Measurements from ENCODE around the gene WFIKKN1. TPM values are rescaled to one million over a fixed set of nuclear protein-coding genes. Genes with fewer than 3 reads are reported as not detected.

The WFIKKN1 gene
- total RNA-seq, 1 experiment from 2014 or later, result 0.47 TPM

DNA sequence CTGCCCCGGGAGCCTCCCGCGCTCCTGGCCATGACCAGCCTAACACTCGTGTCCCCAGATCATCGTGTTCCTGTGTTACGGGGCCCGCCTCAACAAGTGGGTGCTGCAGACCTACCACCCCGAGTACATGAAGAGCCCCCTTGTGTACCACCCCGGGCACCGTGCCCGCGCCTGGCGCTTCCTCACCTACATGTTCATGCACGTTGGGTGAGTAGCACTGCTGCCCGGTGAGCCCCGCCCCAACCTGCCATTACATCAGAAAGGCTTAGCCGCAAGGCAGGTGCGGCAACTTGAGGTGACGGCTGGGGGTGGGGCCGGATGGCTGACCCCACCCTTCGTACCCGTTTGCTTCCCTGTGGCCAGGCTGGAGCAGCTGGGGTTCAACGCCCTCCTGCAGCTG is 46.1 kb downstream of the WFIKKN1 start:
- H3K9me3 ChIP-seq (ENCODE audit: control insufficient read depth in 1 of 2, insufficient read depth in 1 of 2, low read depth in 1 of 2, low read length in 2 of 2), result no peaks in the 10 kb centered on the region
- H3K4me3 ChIP-seq (replicated peaks in 1 of 2; ENCODE audit: low read depth in 1 of 2, low read length in 2 of 2), result no peak overlapping the region
- no peak overlapping the region for H2AFZ ChIP-seq (ENCODE audit: low read depth, low read length, poor library complexity, severe bottlenecking)
- H3K9ac ChIP-seq (ENCODE audit: low read length), result no peak overlapping the region
- ChIA-PET RAD21 (ENCODE audit: low non-redundant PET in 1 of 2, low total read pairs in 2 of 2, uncharacterized antibody in 2 of 2, unreplicated experiment in 2 of 2) (no interaction called here), CTCF (no interaction called here), POLR2A (no interaction called here)
- no peak overlapping the region for H3K4me2 ChIP-seq (ENCODE audit: low read length)
- no TSS peak for BruUV-seq (replicated peaks)
- no peaks in the 10 kb centered on the region for H3K9me2 ChIP-seq (ENCODE audit: insufficient read depth)
- no peaks in the 10 kb centered on the region for H3K27me3 ChIP-seq (ENCODE audit: insufficient read depth, low read length)
- DNase-seq (ENCODE audit: low read depth, low spot score) (no peak), ATAC-seq (no peak)
- intact Hi-C loops (cut with micrococcal nuclease), result no loop called here
- no peak for TF ChIP-seq RAD21 (IDR thresholded peaks at IDR 0.05; ENCODE audit: low read depth)
- TF ChIP-seq SP1 (IDR thresholded peaks at IDR 0.05; ENCODE audit: low read depth), result no peak
- TF ChIP-seq CEBPB (IDR thresholded peaks at IDR 0.05; ENCODE audit: low read depth), result no peak
- no peak for TF ChIP-seq EZH2 (IDR thresholded peaks at IDR 0.05)
- TF ChIP-seq SIN3A (IDR thresholded peaks at IDR 0.05; ENCODE audit: low read depth), result no peak
- TF ChIP-seq, protein P1, sequence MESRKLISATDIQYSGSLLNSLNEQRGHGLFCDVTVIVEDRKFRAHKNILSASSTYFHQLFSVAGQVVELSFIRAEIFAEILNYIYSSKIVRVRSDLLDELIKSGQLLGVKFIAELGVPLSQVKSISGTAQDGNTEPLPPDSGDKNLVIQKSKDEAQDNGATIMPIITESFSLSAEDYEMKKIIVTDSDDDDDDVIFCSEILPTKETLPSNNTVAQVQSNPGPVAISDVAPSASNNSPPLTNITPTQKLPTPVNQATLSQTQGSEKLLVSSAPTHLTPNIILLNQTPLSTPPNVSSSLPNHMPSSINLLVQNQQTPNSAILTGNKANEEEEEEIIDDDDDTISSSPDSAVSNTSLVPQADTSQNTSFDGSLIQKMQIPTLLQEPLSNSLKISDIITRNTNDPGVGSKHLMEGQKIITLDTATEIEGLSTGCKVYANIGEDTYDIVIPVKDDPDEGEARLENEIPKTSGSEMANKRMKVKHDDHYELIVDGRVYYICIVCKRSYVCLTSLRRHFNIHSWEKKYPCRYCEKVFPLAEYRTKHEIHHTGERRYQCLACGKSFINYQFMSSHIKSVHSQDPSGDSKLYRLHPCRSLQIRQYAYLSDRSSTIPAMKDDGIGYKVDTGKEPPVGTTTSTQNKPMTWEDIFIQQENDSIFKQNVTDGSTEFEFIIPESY (IDR thresholded peaks at IDR 0.05; ENCODE audit: extremely low read depth, insufficient replicate concordance, low read length), result no peak
- no peak for TF ChIP-seq EGR1 (IDR thresholded peaks at IDR 0.05; ENCODE audit: low read depth)
- TF ChIP-seq ZNF274 (IDR thresholded peaks at IDR 0.05; ENCODE audit: low read depth, low read length), result no peak
- peaks cover 2 to 21% of the 10 kb centered on the region in 2 experiments; a peak in 3 of 4 replicates for H3K4me1 ChIP-seq (ENCODE audit: control insufficient read depth in 1 of 2, insufficient read depth in 2 of 2, low read length in 2 of 2)
- no peaks in the 10 kb centered on the region for H4K20me1 ChIP-seq (ENCODE audit: insufficient read depth)
- H3K79me2 ChIP-seq (ENCODE audit: insufficient read depth, low read length), result peaks cover 14% of the 10 kb centered on the region
- H3K36me3 ChIP-seq (ENCODE audit: control insufficient read depth in 1 of 2, insufficient read depth in 2 of 2, low read length in 2 of 2), result peaks cover 0 to 14% of the 10 kb centered on the region in 2 experiments; a peak in 3 of 4 replicates
- H3K27ac ChIP-seq (ENCODE audit: low read depth, low read length), result no peak overlapping the region
